GM19455 (cell line): ENCODE results near the gene AGPAT4.
"Not testable (repeated sequence)": the region's sequence is repeated elsewhere in the genome, so short reads cannot be mapped to it uniquely, and the experiment has no call there.

Source experiments
- ATAC-seq: cut with Tn5 transposase; IDR thresholded peaks from one replicate; pipeline ENCODE4 v1.9.1; 2021; ENCODE audit not compliant: unreplicated experiment

The AGPAT4 gene

GRCh38 chr6:161273752-161274487 is at the start of gene AGPAT4:
AGPAT4 (minus strand) TSS chr6:161274061; CDS start chr6:161232213, 41,848 bp downstream.
- peak; percentile 98 for ATAC-seq

DNA sequence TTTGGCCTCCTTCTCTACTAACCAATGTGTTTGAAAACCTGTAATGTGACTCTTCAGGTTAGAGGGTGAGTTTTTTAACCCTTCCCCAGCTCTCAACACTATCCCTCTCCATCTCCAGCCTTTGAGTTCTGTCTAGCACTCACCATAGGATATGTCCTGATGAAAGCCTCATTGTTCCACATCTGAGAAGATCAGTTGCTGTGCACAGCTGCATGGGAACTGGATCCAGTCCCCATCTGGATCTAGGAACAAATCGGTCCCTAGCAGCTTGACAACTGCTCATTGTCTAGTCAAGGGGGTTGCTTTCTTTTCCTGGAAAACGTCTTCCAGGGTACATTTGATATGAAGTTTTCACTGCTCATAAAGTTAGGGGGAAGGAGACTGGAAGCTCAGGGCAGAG is 45.4 kb upstream of the AGPAT4 start:
- no peak for ATAC-seq

GRCh38 chr6:161318456-161318855 is 44.6 kb upstream of the AGPAT4 start:
- no peak for ATAC-seq

DNA sequence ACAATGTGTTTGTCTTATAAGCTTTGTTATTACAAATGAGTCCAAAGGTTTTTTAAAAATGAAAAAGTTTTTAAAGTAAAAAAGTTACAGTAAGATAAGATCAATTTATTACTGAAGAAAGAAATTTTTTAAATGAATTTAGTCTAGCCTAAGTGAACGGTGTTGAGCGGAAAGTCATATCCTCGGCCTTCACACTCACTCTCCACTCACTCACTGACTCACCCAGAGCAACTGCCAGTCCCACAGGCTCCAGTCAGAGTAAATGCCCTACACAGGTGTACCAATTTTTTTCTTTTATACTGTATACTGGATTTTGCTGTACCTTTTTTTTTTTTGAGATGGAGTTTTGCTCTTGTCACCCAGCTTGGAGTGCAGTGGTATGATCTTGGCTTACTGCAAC is 42.7 kb upstream of the AGPAT4 start:
- ATAC-seq, result no peak

GRCh38 chr6:161315246-161315917 is 41.5 kb upstream of the AGPAT4 start:
- not testable (repeated sequence) for ATAC-seq

DNA sequence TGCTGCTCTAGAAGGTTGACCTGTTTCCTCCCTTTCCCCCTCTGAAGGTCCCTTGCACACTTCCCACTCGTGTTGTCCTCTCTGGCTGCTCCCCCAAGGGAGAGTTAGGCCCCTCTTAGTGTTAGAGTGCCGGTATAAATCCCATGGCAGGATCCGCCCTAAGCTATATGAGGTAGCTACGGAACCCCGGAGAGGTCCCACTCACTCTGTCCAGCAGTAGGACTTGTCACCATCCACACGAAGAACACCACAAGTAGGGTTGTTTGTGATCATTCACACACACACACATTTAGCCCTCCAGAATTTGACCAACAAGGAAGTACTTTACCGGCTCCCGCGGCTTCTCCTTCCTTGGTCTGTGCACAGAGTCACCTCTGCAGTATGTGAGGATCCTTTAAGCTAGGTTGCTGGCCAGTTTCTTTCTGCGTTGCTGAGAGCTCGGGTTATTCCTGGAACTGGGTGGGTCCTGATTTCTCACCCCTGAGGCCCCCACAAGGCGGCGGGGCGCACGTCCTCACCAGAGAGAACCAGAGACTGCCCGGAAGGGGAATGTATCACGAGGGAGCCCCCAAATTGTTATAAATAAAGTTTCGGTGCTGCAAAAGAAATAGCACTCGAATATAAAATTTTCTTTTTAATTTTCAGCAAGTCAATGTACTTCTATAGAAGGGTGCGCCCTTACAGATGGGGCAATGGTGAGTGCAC is 40.8 kb upstream of the AGPAT4 start:
- not testable (repeated sequence) for ATAC-seq

DNA sequence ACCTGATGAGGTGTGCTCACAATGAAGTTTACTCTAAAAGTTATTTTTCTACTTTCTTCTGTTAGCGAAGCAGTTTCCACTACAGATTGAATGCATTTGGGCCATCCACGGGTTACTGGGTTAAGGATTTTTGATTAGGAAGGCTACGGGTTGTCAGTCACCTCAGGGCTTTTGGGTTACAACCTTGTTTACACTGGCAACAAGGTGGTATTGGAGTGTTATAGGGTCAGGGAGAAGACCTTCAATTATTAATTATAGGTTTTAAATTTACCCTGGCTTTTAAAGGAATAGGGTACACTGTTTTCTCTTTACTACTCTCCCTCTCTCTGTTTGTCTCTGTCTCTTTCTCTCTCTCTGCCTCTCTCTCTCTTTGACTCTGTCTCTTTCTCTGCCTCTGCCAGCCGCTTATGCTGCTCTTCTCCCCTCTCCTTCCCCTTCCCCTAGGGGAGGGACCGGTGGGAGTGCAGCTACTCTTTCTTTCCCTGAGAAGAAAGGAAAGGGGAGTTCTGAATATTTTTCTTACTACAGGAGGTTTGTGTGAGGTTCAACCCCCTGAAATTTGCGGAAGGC is 40.2 kb upstream of the AGPAT4 start:
- no peak for ATAC-seq

GRCh38 chr6:161313475-161313874 is 39.6 kb upstream of the AGPAT4 start:
- ATAC-seq, result not testable (repeated sequence)

DNA sequence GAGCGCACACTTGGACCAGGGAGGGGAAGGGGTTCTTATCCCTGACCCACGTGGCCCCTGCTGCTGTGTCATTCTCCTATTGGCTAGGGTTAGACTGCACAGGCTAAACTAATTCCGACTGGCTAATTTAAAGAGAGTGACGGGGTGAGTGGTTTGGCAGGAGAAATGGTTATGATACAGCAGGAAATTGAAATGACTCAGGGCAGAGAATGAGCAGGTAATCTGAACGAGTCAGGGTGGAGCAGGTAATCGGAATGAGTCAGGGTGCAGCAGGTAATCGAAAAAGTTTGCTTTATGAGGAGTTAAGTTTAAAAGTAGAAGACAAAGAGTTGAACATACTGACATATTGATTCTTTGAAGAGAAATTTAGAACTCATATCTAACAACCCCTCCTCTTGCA is 35.9 kb upstream of the AGPAT4 start:
- ATAC-seq, result not testable (repeated sequence)

GRCh38 chr6:161308075-161308655 is 34.3 kb upstream of the AGPAT4 start:
- ATAC-seq, result no peak

- ATAC-seq, result no peak
Observed at GRCh38 chr6:161305860-161306259, 32.0 kb upstream of the AGPAT4 start.

DNA sequence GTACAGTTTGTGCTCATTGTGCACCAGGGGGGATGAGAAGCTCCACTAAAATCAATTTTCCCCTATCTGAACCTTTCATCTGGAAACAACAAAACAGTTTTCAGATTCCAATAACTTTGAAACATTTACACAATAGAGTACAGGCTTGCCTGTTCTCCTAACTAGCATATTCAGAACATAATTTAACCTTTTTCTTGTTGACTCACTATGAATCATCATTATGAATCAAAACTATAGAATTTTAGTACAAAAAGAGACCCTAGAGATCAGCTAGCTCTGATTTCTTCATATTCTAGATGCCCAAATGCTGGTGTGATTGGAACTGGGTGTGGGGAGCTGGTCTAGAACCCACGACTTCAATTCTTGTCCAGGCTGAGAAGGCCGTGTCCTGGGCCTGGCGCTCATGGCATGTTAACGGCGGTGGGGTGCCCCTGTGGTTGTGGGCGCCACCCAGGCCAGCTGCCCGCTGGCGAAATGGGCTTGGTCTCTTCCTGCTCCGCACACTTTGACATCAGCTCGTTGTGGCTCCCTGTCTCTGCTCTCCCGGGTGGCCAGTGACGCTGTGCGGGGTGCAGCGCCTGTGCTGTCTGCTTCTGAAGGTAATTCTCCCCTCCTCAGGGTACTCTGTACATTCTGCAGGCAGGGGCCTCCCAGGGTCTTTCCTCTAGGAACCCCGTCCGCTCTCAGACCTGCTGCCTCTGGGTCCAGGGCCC is 29.9 kb upstream of the AGPAT4 start:
- no peak for ATAC-seq

DNA sequence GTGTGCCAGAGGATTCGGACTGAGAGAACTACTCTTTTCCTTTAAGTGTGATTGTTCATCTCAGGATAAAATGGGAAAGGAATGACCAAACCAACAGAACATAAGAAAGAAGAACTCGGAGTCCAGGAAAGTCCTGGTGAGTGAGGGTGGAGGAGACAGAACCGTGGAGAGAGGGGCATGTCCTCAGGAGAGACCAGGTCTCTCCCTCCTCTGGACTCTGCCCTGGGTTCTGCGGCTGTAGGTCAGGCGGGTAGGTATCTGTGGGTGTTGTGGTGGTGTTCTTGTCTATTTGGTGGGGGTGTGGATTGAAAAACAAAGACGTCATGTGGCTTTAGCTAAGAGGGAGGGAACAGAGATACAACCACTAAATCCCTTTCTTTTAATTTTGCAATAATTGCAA is 29.1 kb upstream of the AGPAT4 start:
- ATAC-seq, result no peak

DNA sequence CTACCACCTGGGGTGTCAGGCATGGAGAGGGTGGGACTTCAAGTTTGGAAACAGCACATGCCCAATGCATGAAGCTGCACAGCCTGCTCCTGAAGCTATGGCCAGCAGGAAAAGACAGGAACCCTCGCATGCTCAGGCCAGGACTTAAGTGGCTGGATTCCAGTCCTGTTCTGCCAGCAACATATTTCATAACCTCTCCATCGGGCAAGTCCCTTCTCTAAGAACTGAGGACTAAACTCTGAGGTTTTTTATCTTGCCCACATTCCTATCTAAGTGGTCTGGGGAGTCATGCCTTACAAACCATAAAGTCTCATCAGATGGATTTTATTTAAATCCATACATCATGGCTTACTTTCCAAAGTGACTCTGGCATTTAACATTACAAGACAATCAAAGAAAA is 27.5 kb upstream of the AGPAT4 start:
- ATAC-seq, result no peak

- ATAC-seq, result no peak
Observed at GRCh38 chr6:161300823-161301222, 27.0 kb upstream of the AGPAT4 start.

- no peak for ATAC-seq
Observed at GRCh38 chr6:161299726-161300125, 25.9 kb upstream of the AGPAT4 start.

GRCh38 chr6:161295784-161296183 is 21.9 kb upstream of the AGPAT4 start:
- ATAC-seq, result no peak

GRCh38 chr6:161292650-161293281 is 18.9 kb upstream of the AGPAT4 start:
- no peak for ATAC-seq

DNA sequence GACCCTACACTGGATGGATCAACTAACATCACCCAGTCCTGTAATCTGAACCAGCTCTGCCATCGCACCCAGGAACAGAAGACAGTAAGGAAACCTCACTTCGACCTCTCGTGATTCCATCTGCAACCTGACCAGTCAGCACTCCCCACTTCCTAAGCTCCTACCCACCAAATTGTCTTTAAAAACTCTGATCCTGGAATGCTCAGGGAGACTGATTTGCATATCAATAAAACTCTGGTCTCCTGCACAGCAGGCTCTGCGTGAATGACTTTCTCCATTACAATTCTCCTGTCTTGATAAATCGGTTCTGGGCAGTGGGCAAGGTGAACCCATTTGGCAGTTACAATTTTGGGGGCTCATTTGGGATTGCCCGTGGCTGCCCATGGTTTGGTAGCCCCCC is 18.3 kb upstream of the AGPAT4 start:
- ATAC-seq, result no peak

GRCh38 chr6:161290751-161291150 is 16.9 kb upstream of the AGPAT4 start:
- no peak for ATAC-seq
